Adrenal gland (tissue), 5 donors: ENCODE measurements around the gene WNT3.

ENCODE experiments used
- POLR2A ChIP-seq, 2 donors: fragments of 450-650 bp; IDR thresholded peaks; one replicate each; pipeline ENCODE4 v1.6.1; 2017; ENCODE audit warnings: antibody characterized with exemption in 2 of 2, mild to moderate bottlenecking in 2 of 2, moderate library complexity in 1 of 2
- TF ChIP-seq, protein P1 (sequence below), 6 experiments: fragments of 450-650 bp in 4 of 6; fragments of 200-600 bp in 2 of 6; sonication (generic) in 1 of 6; IDR thresholded peaks; 1 replicate in 5 of 6; 2 replicates in 1 of 6; pipeline versions ENCODE4 v1.5.1 to v1.8.0; 2016 to 2021; ENCODE audit warnings: antibody characterized with exemption in 6 of 6, mild to moderate bottlenecking in 2 of 6, moderate library complexity in 1 of 6
- donor health status: DM: no; HTN: no; CAD: no.

DNA sequence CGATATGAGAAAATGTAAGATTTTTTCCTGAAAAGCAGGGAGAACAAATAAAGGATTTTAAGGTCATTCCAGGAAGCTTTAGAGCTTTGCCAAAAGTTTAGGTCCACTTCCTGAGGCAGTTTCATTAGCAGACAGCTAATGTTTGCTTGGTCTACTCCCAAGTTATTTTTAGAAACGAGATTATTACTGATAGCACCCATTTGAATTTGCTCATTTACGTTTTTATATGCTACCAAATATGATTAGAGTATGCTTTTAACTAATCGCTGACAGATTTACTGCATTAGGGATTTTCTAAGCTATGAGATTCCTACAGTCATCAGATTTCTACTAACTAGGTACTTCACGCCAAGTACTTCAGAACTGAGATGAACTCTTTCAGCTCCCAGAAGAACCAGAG lies 98.1 kb downstream of the WNT3 start:
- TF ChIP-seq, protein P1, sequence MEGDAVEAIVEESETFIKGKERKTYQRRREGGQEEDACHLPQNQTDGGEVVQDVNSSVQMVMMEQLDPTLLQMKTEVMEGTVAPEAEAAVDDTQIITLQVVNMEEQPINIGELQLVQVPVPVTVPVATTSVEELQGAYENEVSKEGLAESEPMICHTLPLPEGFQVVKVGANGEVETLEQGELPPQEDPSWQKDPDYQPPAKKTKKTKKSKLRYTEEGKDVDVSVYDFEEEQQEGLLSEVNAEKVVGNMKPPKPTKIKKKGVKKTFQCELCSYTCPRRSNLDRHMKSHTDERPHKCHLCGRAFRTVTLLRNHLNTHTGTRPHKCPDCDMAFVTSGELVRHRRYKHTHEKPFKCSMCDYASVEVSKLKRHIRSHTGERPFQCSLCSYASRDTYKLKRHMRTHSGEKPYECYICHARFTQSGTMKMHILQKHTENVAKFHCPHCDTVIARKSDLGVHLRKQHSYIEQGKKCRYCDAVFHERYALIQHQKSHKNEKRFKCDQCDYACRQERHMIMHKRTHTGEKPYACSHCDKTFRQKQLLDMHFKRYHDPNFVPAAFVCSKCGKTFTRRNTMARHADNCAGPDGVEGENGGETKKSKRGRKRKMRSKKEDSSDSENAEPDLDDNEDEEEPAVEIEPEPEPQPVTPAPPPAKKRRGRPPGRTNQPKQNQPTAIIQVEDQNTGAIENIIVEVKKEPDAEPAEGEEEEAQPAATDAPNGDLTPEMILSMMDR (IDR thresholded peaks at IDR 0.05), result no peak
- no peak for TF ChIP-seq POLR2A (IDR thresholded peaks at IDR 0.05)
